ENCODE results near the gene PGLYRP3. TPM values are rescaled to one million over a fixed set of nuclear protein-coding genes. Genes with fewer than 3 reads are reported as not detected.

The PGLYRP3 gene
- total and polyA plus RNA-seq, 2 of the 8 experiments (the other 6 are each of a cell fraction or from before 2014, with no cell fraction given) = not detected

- Histone ChIP-seq H3K4me2 (ENCODE audit: insufficient read depth in 1 of 2, low read depth in 2 of 2, low read length in 2 of 2) (no peak overlapping the region), H3K9me3 (ENCODE audit: insufficient read depth in 2 of 2, low read depth in 1 of 2, low read length in 1 of 2) (peaks cover 4% of the 10 kb centered on the region in 2 experiments; a peak in 2 of 4 replicates), H3K4me1 (replicated peaks in 1 of 4; ENCODE audit: control insufficient read depth in 3 of 4, insufficient read depth in 4 of 4, low read length in 3 of 4) (no peaks in the 10 kb centered on the region), H4K8ac (ENCODE audit: extremely low read depth, insufficient read depth, low read length) (no peak overlapping the region), H3K23me2 (ENCODE audit: low read depth, low read length) (no peaks in the 10 kb centered on the region), H3K4me3 (ENCODE audit: extremely low read depth in 1 of 4, insufficient read depth in 2 of 4, low read depth in 3 of 4, low read length in 4 of 4) (no peak overlapping the region), H3K18ac (ENCODE audit: extremely low read depth, low read length) (no peak overlapping the region), H2BK15ac (ENCODE audit: low read length) (no peak overlapping the region), H3K56ac (replicated peaks; ENCODE audit: insufficient read length, low read depth, low read length) (no peak overlapping the region), H4K5ac (ENCODE audit: insufficient read length, low read depth, low read length) (no peak overlapping the region), H2AK5ac (ENCODE audit: low read depth, low read length) (no peak overlapping the region), H2BK120ac (replicated peaks; ENCODE audit: low read depth, low read length) (no peak overlapping the region), H4K20me1 (replicated peaks in 1 of 2; ENCODE audit: control insufficient read depth in 1 of 2, insufficient read depth in 2 of 2, low read length in 2 of 2) (no peaks in the 10 kb centered on the region), H3K79me2 (ENCODE audit: control insufficient read depth in 1 of 2, insufficient read depth in 2 of 2, low read length in 2 of 2) (no peaks in the 10 kb centered on the region), H3K9ac (replicated peaks in 1 of 4; ENCODE audit: extremely low read depth in 1 of 4, low read depth in 3 of 4, low read length in 3 of 4) (no peak overlapping the region), H3K27ac (ENCODE audit: low read depth, low read length) (no peak overlapping the region), H4K91ac (replicated peaks; ENCODE audit: insufficient read length, low read length) (no peak overlapping the region), H3K79me1 (ENCODE audit: low read depth, low read length) (no peaks in the 10 kb centered on the region), H2BK20ac (ENCODE audit: low read length) (no peak overlapping the region), H3K27me3 (replicated peaks in 1 of 4; ENCODE audit: control insufficient read depth in 3 of 4, extremely low read depth in 1 of 4, insufficient read depth in 3 of 4, low read length in 3 of 4) (no peaks in the 10 kb centered on the region), H2BK12ac (ENCODE audit: low read depth, low read length) (no peak overlapping the region), H2AFZ (ENCODE audit: low read length) (no peak overlapping the region), H3K23ac (ENCODE audit: insufficient read length) (no peak overlapping the region), H3K14ac (ENCODE audit: insufficient read length) (no peak overlapping the region), H2BK5ac (ENCODE audit: low read depth, low read length) (no peak overlapping the region), H3K4ac (replicated peaks; ENCODE audit: insufficient read length, low read depth, low read length) (no peak overlapping the region), H3K36me3 (ENCODE audit: control insufficient read depth in 2 of 4, insufficient read depth in 4 of 4, low read length in 3 of 4) (no peaks in the 10 kb centered on the region)
- CTCF ChIA-PET (ENCODE audit: partially characterized antibody) = interaction anchor here (1.1 to 2.7 kb wide), 5 partner anchors 12 to 159 kb away, joined by 3 to 12 read pairs (median 5); no protein-coding TSS in a partner anchor
- FAIRE-seq = no peak
- POLR2A ChIA-PET (ENCODE audit: partially characterized antibody) = no interaction called here
- TF ChIP-seq HDAC2 (IDR thresholded peaks at IDR 0.05; ENCODE audit: borderline replicate concordance in 1 of 2, low read depth in 2 of 2, low read length in 2 of 2) (no peak), SIX5 (IDR thresholded peaks at IDR 0.05; ENCODE audit: low read depth, low read length) (no peak), TAF1 (IDR thresholded peaks at IDR 0.05; ENCODE audit: low read depth, low read length) (no peak), YY1 (IDR thresholded peaks at IDR 0.05; ENCODE audit: low read depth, low read length) (no peak), SIN3A (conservative IDR thresholded peaks at IDR 0.05 in 1 of 2, IDR thresholded peaks at IDR 0.05 in 1 of 2; ENCODE audit: low read depth in 1 of 2, low read length in 2 of 2) (no peak), CTBP2 (IDR thresholded peaks at IDR 0.05; ENCODE audit: borderline replicate concordance, insufficient read depth, insufficient read length, low read length) (no peak), RAD21 (IDR thresholded peaks at IDR 0.05 in 1 of 2, conservative IDR thresholded peaks at IDR 0.05 in 1 of 2; ENCODE audit: low read depth in 2 of 2, low read length in 2 of 2) (no peak), SRF (IDR thresholded peaks at IDR 0.05; ENCODE audit: low read depth, low read length) (no peak), SP4 (IDR thresholded peaks at IDR 0.05; ENCODE audit: low read length) (no peak)
- no peak for DNase-seq (ENCODE audit: low read depth in 1 of 2, low spot score in 2 of 2)
These were observed 23.9 kb upstream of the PGLYRP3 start for GRCh38 chr1:153336650-153337049.

Measured in H1 (cell line).